ENCODE results near the gene SEMA3D. TPM values are rescaled to one million over a fixed set of nuclear protein-coding genes. Genes with fewer than 3 reads are reported as not detected.

SEMA3D gene
- total RNA-seq, 3 donors from 2014 or later: 3.5 to 7.5 (median 7.0) TPM

DNA sequence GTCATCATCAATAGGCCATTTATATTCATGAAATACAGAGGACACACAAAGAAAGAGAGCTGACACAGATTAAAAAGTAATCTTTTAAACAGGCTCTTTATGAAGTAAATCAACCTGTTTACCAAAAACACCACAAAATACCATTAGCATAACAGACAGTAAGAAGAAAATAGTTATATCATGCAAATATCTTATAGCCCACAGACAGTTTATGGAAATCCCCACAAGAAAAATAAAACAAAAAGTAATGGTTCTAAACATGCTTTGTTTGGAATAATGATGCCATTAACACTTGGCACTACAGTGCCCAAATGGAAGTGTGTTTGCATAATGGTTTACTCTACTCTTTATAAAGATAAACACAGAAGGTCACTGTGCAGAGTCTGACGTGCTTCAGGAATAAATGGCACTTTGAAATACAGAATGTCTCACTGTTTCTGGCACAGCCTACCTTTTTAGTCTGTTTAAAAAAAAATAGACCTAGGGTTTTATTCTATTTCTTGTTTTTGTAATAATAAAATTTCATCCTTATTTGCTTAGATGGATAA is 30.1 kb downstream of the SEMA3D start:
- DNase-seq (ENCODE audit: low spot score in 2 of 2): no peak
- no peaks in the 10 kb centered on the region for H3K27me3 ChIP-seq
- no peak for TF ChIP-seq POLR2A (IDR thresholded peaks at IDR 0.05)
- TF ChIP-seq CTCF (IDR thresholded peaks at IDR 0.05): no peak
- no peak for TF ChIP-seq POLR2AphosphoS5 (IDR thresholded peaks at IDR 0.05)
- no peaks in the 10 kb centered on the region for H3K36me3 ChIP-seq
- no peaks in the 10 kb centered on the region for H3K4me1 ChIP-seq
- no peak overlapping the region for H3K4me3 ChIP-seq
- no peaks in the 10 kb centered on the region for H3K9me3 ChIP-seq
- intact Hi-C loops (cut with DNase I; ENCODE audit: low total_unique reads): no loop called here
- H3K27ac ChIP-seq: no peak overlapping the region

DNA sequence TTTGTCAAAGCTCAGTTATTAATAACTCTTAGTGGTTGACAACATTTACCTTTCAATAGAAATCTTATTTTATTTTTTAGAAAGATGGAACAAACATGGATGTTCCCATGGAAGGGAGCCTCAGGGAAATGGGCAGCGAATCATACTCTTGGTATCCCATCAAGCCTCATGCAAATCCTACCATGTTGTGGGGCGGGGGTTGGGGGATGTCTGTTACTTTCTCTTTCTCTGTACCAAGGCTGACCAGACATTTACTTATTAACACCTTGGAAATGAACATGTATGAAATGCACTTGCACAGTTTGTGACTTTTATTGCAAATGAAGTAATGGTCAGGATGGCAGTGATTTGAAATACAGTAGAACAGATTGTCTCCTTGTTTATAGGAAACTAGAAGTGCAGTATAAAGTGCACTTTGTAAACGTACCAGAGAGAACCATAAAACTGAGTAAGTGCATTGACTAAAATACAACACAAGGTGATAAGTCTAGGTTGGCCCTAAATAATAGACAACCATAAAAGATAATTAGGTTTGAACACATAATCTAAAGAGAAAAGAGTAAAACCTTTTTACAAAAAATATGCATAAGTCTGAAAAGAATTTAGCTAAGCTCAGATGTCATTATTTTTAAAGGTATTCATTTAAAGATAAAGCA is 32.4 kb downstream of the SEMA3D start:
- Histone ChIP-seq H3K4me3 (no peak overlapping the region), H3K27me3 (no peaks in the 10 kb centered on the region), H3K4me1 (no peaks in the 10 kb centered on the region), H3K27ac (no peak overlapping the region), H3K36me3 (no peaks in the 10 kb centered on the region), H3K9me3 (no peaks in the 10 kb centered on the region)
- no peak for DNase-seq (ENCODE audit: low spot score in 2 of 2)
- no peak for TF ChIP-seq CTCF (IDR thresholded peaks at IDR 0.05)
- TF ChIP-seq POLR2AphosphoS5 (IDR thresholded peaks at IDR 0.05): no peak
- TF ChIP-seq POLR2A (IDR thresholded peaks at IDR 0.05): no peak
- intact Hi-C loops (cut with DNase I; ENCODE audit: low total_unique reads): no loop called here

- Histone ChIP-seq H3K27me3 (no peaks in the 10 kb centered on the region), H3K27ac (no peak overlapping the region), H3K9me3 (no peaks in the 10 kb centered on the region), H3K4me3 (no peak overlapping the region), H3K36me3 (no peaks in the 10 kb centered on the region), H3K4me1 (no peaks in the 10 kb centered on the region)
- DNase-seq (ENCODE audit: low spot score in 2 of 2): no peak
- no peak for TF ChIP-seq POLR2A (IDR thresholded peaks at IDR 0.05)
- no peak for TF ChIP-seq CTCF (IDR thresholded peaks at IDR 0.05)
- no peak for TF ChIP-seq POLR2AphosphoS5 (IDR thresholded peaks at IDR 0.05)
- intact Hi-C loops (cut with DNase I; ENCODE audit: low total_unique reads): no loop called here
These were observed 33.1 kb downstream of the SEMA3D start for GRCh38 chr7:85153715-85154114.

DNA sequence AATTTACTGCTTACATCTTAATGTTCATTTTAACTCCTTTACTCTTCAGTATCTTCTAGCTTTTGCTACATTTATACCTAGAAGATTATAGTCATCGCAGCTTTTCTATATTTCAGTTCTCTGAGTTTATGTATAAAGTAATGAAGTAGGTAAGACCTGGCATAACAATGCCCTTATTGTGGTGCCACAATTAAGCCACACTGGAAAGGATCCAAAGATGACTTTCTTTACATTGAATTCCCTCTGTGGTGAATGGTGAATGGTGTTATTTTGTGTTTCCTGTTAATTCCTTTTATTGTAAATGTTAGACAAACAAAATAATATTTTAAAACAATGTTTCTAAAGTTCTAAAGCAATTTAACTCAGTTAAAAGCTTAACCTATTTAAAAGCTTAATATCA is 36.2 kb downstream of the SEMA3D start:
- TF ChIP-seq POLR2AphosphoS5 (IDR thresholded peaks at IDR 0.05): no peak
- no peak for TF ChIP-seq CTCF (IDR thresholded peaks at IDR 0.05)
- no peak for TF ChIP-seq POLR2A (IDR thresholded peaks at IDR 0.05)
- Histone ChIP-seq H3K27me3 (no peaks in the 10 kb centered on the region), H3K27ac (no peak overlapping the region), H3K4me3 (no peak overlapping the region), H3K36me3 (no peaks in the 10 kb centered on the region), H3K4me1 (no peaks in the 10 kb centered on the region), H3K9me3 (no peaks in the 10 kb centered on the region)
- no peak for DNase-seq (ENCODE audit: low spot score in 2 of 2)
- intact Hi-C loops (cut with DNase I; ENCODE audit: low total_unique reads): no loop called here

- TF ChIP-seq CTCF (IDR thresholded peaks at IDR 0.05) (no peak), POLR2A (IDR thresholded peaks at IDR 0.05) (no peak), POLR2AphosphoS5 (IDR thresholded peaks at IDR 0.05) (no peak)
- no peak overlapping the region for H3K4me3 ChIP-seq
- H3K4me1 ChIP-seq: no peaks in the 10 kb centered on the region
- no peaks in the 10 kb centered on the region for H3K9me3 ChIP-seq
- no peak overlapping the region for H3K27ac ChIP-seq
- H3K27me3 ChIP-seq: no peaks in the 10 kb centered on the region
- intact Hi-C loops (cut with DNase I; ENCODE audit: low total_unique reads): no loop called here
- no peaks in the 10 kb centered on the region for H3K36me3 ChIP-seq
- DNase-seq (ENCODE audit: low spot score in 2 of 2): no peak
These were observed 42.1 kb downstream of the SEMA3D start for GRCh38 chr7:85144771-85145170.

Measured in breast epithelium (tissue), 4 donors.